A375 (cell line): ENCODE measurements around the gene GOLGA6C. TPM values are rescaled to one million over a fixed set of nuclear protein-coding genes. Genes with fewer than 3 reads are reported as not detected.

Experiments used
- small RNA-seq: library from RNA; depleted of rRNA; stranded (forward); fragments of <200 nt; gene quantifications from one replicate; pipeline ENCODE3, GENCODE V24; 2014
- total RNA-seq: library from RNA; depleted of rRNA; stranded (reverse); fragments of >200 nt; shearing (Covaris generic); gene quantifications from 2 replicates; pipeline ENCODE4 v1.2.3, GENCODE V29; 2014; rRNA removed

Gene GOLGA6C, protein sequence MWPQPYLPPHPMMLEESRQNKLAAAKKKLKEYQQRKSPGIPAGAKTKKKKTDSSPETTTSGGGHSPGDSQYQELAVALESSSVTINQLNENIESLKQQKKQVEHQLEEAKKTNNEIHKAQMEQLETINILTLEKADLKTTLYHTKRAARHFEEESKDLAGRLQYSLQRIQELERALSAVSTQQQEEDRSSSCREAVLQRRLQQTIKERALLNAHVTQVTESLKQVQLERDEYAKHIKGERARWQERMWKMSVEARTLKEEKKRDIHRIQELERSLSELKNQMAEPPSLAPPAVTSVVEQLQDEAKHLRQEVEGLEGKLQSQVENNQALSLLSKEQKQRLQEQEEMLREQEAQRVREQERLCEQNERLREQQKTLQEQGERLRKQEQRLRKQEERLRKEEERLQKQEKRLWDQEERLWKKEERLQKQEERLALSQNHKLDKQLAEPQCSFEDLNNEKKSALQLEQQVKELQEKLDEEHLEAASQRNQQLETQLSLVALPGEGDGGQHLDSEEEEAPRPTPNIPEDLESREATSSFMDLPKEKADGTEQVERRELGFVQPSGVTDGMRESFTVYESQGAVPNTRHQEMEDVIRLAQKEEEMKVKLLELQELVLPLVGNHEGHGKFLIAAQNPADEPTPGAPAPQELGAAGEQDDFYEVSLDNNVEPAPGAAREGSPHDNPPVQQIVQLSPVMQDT
- 0.05 TPM in 1 of 2 replicates, not detected in the other for total RNA-seq

DNA sequence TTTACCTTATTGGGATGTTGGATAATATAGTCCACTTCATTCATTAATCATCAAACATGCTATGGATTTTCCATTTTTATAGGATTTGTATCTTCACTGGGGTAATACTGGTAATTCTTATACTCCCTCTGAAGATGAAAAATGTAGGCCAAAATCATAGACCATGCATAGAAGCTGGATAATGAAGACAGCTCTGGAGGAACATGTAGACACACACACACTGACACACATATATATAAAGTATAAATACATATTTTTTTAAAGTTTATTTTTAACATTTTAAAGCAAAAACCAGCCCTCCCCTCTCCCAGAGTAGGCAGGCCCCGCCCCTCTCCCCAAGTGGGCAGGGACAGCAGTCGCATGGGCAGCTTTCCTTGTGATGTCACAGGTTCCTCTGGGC, at the start of gene GOLGA6C:
Gene GOLGA6C, plus strand, starts transcription at position 301 of the 400 bp plus-strand sequence. CDS start 265 bp downstream, outside the sequence.

DNA sequence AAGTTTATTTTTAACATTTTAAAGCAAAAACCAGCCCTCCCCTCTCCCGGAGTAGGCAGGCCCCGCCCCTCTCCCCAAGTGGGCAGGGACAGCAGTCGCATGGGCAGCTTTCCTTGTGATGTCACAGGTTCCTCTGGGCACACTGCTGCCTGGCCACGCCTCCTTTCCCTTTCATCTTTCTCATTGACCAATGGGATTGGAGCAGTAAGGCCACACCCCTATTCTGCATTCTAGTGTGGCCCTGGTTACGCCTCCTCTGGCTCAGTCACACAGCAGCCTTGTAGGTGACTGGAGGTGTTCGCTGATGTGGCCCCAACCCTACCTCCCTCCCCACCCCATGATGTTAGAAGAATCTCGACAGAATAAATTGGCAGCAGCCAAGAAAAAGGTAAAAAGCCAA, 24.4 kb downstream of the GOLGA6C start, which contains the start of gene GOLGA6D:
Gene GOLGA6D, plus strand, starts transcription at position 264 of the 400 bp plus-strand sequence. Its CDS starts 41 bp downstream, at position 305.

Small RNAs within 50 kb of the gene (small RNA-seq; reads per million reads assigned to genes)
- gene AC068338.1: not detected
- gene RN7SL327P: not detected
- gene RN7SL489P: not detected

Other genes starting within 250 kb of the GOLGA6C start
- gene PPCDC, start 234.7 kb upstream of the GOLGA6C start, total RNA-seq: 16.9 and 21.7 TPM in 2 replicates
- 14.2 and 14.7 TPM in 2 replicates for gene C15orf39, start 56.5 kb upstream of the GOLGA6C start, total RNA-seq
- not detected in 2 replicates for gene GOLGA6D, start 24.5 kb downstream of the GOLGA6C start, total RNA-seq
- 166 and 170 TPM in 2 replicates for gene COMMD4, start 77.7 kb downstream of the GOLGA6C start, total RNA-seq
- gene NEIL1, start 88.7 kb downstream of the GOLGA6C start, total RNA-seq: 3.8 and 9.4 TPM in 2 replicates
- gene MAN2C1, start 110.3 kb downstream of the GOLGA6C start, total RNA-seq: 207 and 214 TPM in 2 replicates
- 31.0 and 40.1 TPM in 2 replicates for gene SIN3A, start 193.4 kb downstream of the GOLGA6C start, total RNA-seq